Gastroesophageal sphincter (tissue), 4 donors: ENCODE results near the gene RAP1GAP. TPM values are rescaled to one million over a fixed set of nuclear protein-coding genes. Genes with fewer than 3 reads are reported as not detected.

Experiments
- ATAC-seq: fragments of 150-250 bp; one replicate; pipeline ENCODE4 v1.9.1; 2016; ENCODE audit warnings: mild to moderate bottlenecking, moderate library complexity
- H3K27ac ChIP-seq, 4 donors: fragments of 200-600 bp; sonication (generic) in 3 of 4; 1 replicate in 3 of 4; 2 replicates in 1 of 4; pipeline ENCODE4 v1.5.1; 2016 to 2019
- H3K27me3 ChIP-seq: fragments of 200-600 bp; sonication (generic); one replicate; pipeline ENCODE4 v1.5.1; 2019
- H3K36me3 ChIP-seq, 2 donors: fragments of 200-600 bp; sonication (generic); one replicate each; pipeline ENCODE4 v1.5.1; 2019; ENCODE audit warnings: control low read depth in 1 of 2
- H3K4me1 ChIP-seq, 3 donors: fragments of 200-600 bp; sonication (generic); 1 replicate in 2 of 3; 2 replicates in 1 of 3; pipeline ENCODE4 v1.5.1; 2016 to 2019; ENCODE audit warnings: control low read depth in 2 of 3
- H3K4me3 ChIP-seq, 2 donors: fragments of 200-600 bp; sonication (generic); one replicate each; pipeline ENCODE4 v1.5.1; 2019; ENCODE audit warnings: mild to moderate bottlenecking in 1 of 2, moderate library complexity in 1 of 2
- H3K9me3 ChIP-seq, 3 donors: fragments of 200-600 bp; sonication (generic); one replicate each; pipeline ENCODE4 v1.5.1; 2017 to 2019; ENCODE audit warnings: control low read depth in 2 of 3
- CTCF ChIP-seq, 4 experiments: fragments of 200-600 bp in 2 of 4; fragments of 450-650 bp in 2 of 4; sonication (generic) in 1 of 4; IDR thresholded peaks; one replicate each; pipeline ENCODE4 v1.5.1; 2017 to 2019; ENCODE audit warnings: antibody characterized with exemption in 4 of 4, mild to moderate bottlenecking in 2 of 4, moderate library complexity in 2 of 4
- EP300 ChIP-seq: sonication (generic); formaldehyde crosslinking; IDR thresholded peaks from one replicate; pipeline ENCODE4 v1.6.1; 2017; ENCODE audit warnings: antibody characterized with exemption, mild to moderate bottlenecking
- POLR2A ChIP-seq, 2 donors: fragments of 450-650 bp; IDR thresholded peaks; one replicate each; pipeline ENCODE4 v1.6.1; 2017; ENCODE audit warnings: antibody characterized with exemption in 2 of 2, mild to moderate bottlenecking in 2 of 2, moderate library complexity in 1 of 2
- POLR2AphosphoS5 ChIP-seq: sonication (generic); formaldehyde crosslinking; IDR thresholded peaks from one replicate; pipeline ENCODE4 v1.6.1; 2017; ENCODE audit warnings: antibody characterized with exemption
- WGBS, 2 donors: methylation state at CpG; one replicate each; pipeline ENCODE4 v1.1.5; 2018; ENCODE audit warnings: low coverage in 1 of 2; 5-methylcytosine and 5-hydroxymethylcytosine counted together
- total RNA-seq, 4 donors: library from RNA; depleted of rRNA; stranded (reverse); fragments of >200 nt; gene quantifications; one replicate each; pipeline ENCODE4 v1.1.0, GENCODE V29; 2016

RAP1GAP gene
- total RNA-seq, 4 donors from 2014 or later = 0.12 to 2.3 TPM; not detected in 2

GRCh38 chr1:21610989-21611785 is 58.0 kb downstream of the RAP1GAP start:
- Histone ChIP-seq H3K9me3 (no peaks in the 10 kb centered on the region), H3K27ac (no peak overlapping the region), H3K27me3 (peaks cover 11% of the 10 kb centered on the region), H3K4me3 (no peak overlapping the region), H3K4me1 (no peaks in the 10 kb centered on the region), H3K36me3 (no peaks in the 10 kb centered on the region)
- TF ChIP-seq CTCF (IDR thresholded peaks at IDR 0.05) (no peak), EP300 (no peak), POLR2A (IDR thresholded peaks at IDR 0.05) (no peak), POLR2AphosphoS5 (no peak)
- ATAC-seq = no peak
- 55 to 60% methylated on average over 1 to 4 of the region's 21 CpGs for WGBS, 2 donors

- ATAC-seq = no peak
- Histone ChIP-seq H3K4me3 (no peak overlapping the region), H3K27me3 (peaks cover 11% of the 10 kb centered on the region), H3K27ac (no peak overlapping the region), H3K4me1 (no peaks in the 10 kb centered on the region), H3K9me3 (no peaks in the 10 kb centered on the region), H3K36me3 (no peaks in the 10 kb centered on the region)
- WGBS, 2 donors = 82 to 100% methylated on average over 1 to 10 of the region's 16 CpGs
- no peak for TF ChIP-seq POLR2AphosphoS5
Observed at GRCh38 chr1:21610027-21610426, 59.1 kb downstream of the RAP1GAP start.

GRCh38 chr1:21608798-21609197 is 60.4 kb downstream of the RAP1GAP start:
- Histone ChIP-seq H3K27ac (no peak overlapping the region), H3K4me1 (no peaks in the 10 kb centered on the region), H3K36me3 (no peaks in the 10 kb centered on the region), H3K27me3 (peaks cover 11% of the 10 kb centered on the region), H3K4me3 (no peak overlapping the region), H3K9me3 (no peaks in the 10 kb centered on the region)
- ATAC-seq = no peak
- 67% methylated on average over 3 of the region's 4 CpGs; no CpG with 5 or more reads in 1 of the 2 donors for WGBS, 2 donors
- TF ChIP-seq POLR2AphosphoS5 = no peak
- no peak for TF ChIP-seq POLR2A (IDR thresholded peaks at IDR 0.05)
- TF ChIP-seq EP300 = no peak
- TF ChIP-seq CTCF (IDR thresholded peaks at IDR 0.05) = no peak

- TF ChIP-seq CTCF (IDR thresholded peaks at IDR 0.05) (no peak), POLR2A (IDR thresholded peaks at IDR 0.05) (no peak), EP300 (no peak), POLR2AphosphoS5 (no peak)
- 7 to 26% methylated on average over 11 to 13 of the region's 37 CpGs for WGBS, 2 donors
- Histone ChIP-seq H3K27ac (no peak overlapping the region), H3K4me1 (no peaks in the 10 kb centered on the region), H3K36me3 (no peaks in the 10 kb centered on the region), H3K27me3 (peaks cover 18% of the 10 kb centered on the region), H3K9me3 (no peaks in the 10 kb centered on the region), H3K4me3 (no peak overlapping the region)
- ATAC-seq = peak; percentile 66
Observed at GRCh38 chr1:21607549-21608529, 61.3 kb downstream of the RAP1GAP start.

- ATAC-seq = no peak
- Histone ChIP-seq H3K4me1 (no peaks in the 10 kb centered on the region), H3K27ac (no peak overlapping the region), H3K27me3 (peaks cover 29% of the 10 kb centered on the region), H3K9me3 (no peaks in the 10 kb centered on the region), H3K4me3 (no peak overlapping the region), H3K36me3 (no peaks in the 10 kb centered on the region)
- TF ChIP-seq POLR2A (IDR thresholded peaks at IDR 0.05) (no peak), EP300 (no peak), CTCF (IDR thresholded peaks at IDR 0.05) (no peak), POLR2AphosphoS5 (no peak)
- 90% methylated on average over 2 of the region's 15 CpGs; no CpG with 5 or more reads in 1 of the 2 donors for WGBS, 2 donors
Observed at GRCh38 chr1:21605964-21606705, 63.0 kb downstream of the RAP1GAP start.
